CD4-positive, alpha-beta T cell (primary cell): ENCODE data around the gene SMYD3. TPM values are rescaled to one million over a fixed set of nuclear protein-coding genes. Genes with fewer than 3 reads are reported as not detected.

Source experiments
- ATAC-seq: fragments of 200-7000 bp; cut with Tn5 transposase; one replicate; pipeline ENCODE4 v1.10.0; 2022; ENCODE audit warnings: mild to moderate bottlenecking; ENCODE audit not compliant: poor library complexity
- CTCF ChIA-PET: fragments of 350-600 bp; sonication (Branson Sonifier 250); formaldehyde crosslinking; loops from one replicate; lab custom pipeline; 2021; ENCODE audit warnings: antibody characterized with exemption, inconsistent platforms; lab: Charles Lee
- POLR2A ChIA-PET: fragments of 350-600 bp; sonication (Branson Sonifier 250); formaldehyde crosslinking; loops from one replicate; lab custom pipeline; 2021; ENCODE audit warnings: antibody characterized with exemption, inconsistent platforms; lab: Charles Lee
- DNase-seq, 14 experiments: peaks; one replicate each; pipeline ENCODE4 v3.0.0-alpha.2; 2013 to 2020; ENCODE audit warnings: mixed read lengths in 2 of 14
- H3K27ac ChIP-seq, 2 donors: one replicate each; pipeline versions ENCODE4 v1.5.1 to v1.7.0; 2013; ENCODE audit warnings: low read length in 2 of 2, low read depth in 1 of 2, mild to moderate bottlenecking in 1 of 2
- H3K27me3 ChIP-seq, 2 experiments: 1 replicate in 1 of 2; 2 replicates in 1 of 2; pipeline versions ENCODE4 v1.6.1 to v1.7.0; 2013; ENCODE audit warnings: low read length in 2 of 2, control low read depth in 1 of 2, mild to moderate bottlenecking in 1 of 2, moderate library complexity in 1 of 2; ENCODE audit not compliant: insufficient read depth in 2 of 2, control insufficient read depth in 1 of 2
- H3K36me3 ChIP-seq: one replicate; pipeline ENCODE4 v1.6.1; 2013; ENCODE audit warnings: low read length, control low read depth; ENCODE audit not compliant: insufficient read depth
- H3K4me1 ChIP-seq: one replicate; pipeline ENCODE4 v1.6.1; 2013; ENCODE audit warnings: low read length, control low read depth; ENCODE audit not compliant: insufficient read depth
- H3K4me3 ChIP-seq: one replicate; pipeline ENCODE4 v1.5.1; 2013; ENCODE audit warnings: mild to moderate bottlenecking, low read length, moderate library complexity
- H3K9me3 ChIP-seq, 2 experiments: 1 replicate in 1 of 2; 2 replicates in 1 of 2; pipeline versions ENCODE4 v1.6.1 to v1.7.0; 2013; ENCODE audit warnings: low read length in 2 of 2, mild to moderate bottlenecking in 2 of 2, control low read depth in 1 of 2, moderate library complexity in 1 of 2; ENCODE audit not compliant: control insufficient read depth in 1 of 2, insufficient read depth in 1 of 2
- H3K27ac Mint-ChIP-seq: one replicate; pipeline ENCODE4 v1.8.0; 2020; ENCODE audit warnings: mixed read lengths
- H3K27me3 Mint-ChIP-seq: one replicate; pipeline ENCODE4 v1.8.0; 2021; ENCODE audit warnings: mixed read lengths
- H3K36me3 Mint-ChIP-seq: one replicate; pipeline ENCODE4 v1.8.0; 2021; ENCODE audit warnings: low read depth, mixed read lengths
- H3K4me1 Mint-ChIP-seq: one replicate; pipeline ENCODE4 v1.8.0; 2021; ENCODE audit warnings: low read depth, mixed read lengths
- H3K4me3 Mint-ChIP-seq: one replicate; pipeline ENCODE4 v1.8.0; 2020; ENCODE audit warnings: mild to moderate bottlenecking, mixed read lengths
- H3K9me3 Mint-ChIP-seq: one replicate; pipeline ENCODE4 v1.8.0; 2020; ENCODE audit warnings: mixed read lengths
- intact Hi-C, 2 experiments: fragments of 100-400 bp; cut with DNase I in 1 of 2; cut with micrococcal nuclease in 1 of 2; formaldehyde crosslinking; loops; one replicate each; pipeline versions ENCODE4 v1.15.1 to v1.9.0; 2023 to 2025; cut with DNase I, micrococcal nuclease
- total RNA-seq, 174 experiments: library from RNA in 2 of 174; stranded (reverse) in 2 of 174; gene quantifications; one replicate each; pipeline ENCODE4 v1.2.3 and lab custom pipeline; 2021 to 2026
- TF ChIP-seq, protein P1 (sequence below): fragments of 200-600 bp; IDR thresholded peaks from one replicate; pipeline ENCODE4 v1.8.0; 2022; ENCODE audit warnings: antibody characterized with exemption, mild to moderate bottlenecking

The SMYD3 gene
- total RNA-seq, 2 experiments from 2014 or later, result 18.8 to 19.6 TPM

DNA sequence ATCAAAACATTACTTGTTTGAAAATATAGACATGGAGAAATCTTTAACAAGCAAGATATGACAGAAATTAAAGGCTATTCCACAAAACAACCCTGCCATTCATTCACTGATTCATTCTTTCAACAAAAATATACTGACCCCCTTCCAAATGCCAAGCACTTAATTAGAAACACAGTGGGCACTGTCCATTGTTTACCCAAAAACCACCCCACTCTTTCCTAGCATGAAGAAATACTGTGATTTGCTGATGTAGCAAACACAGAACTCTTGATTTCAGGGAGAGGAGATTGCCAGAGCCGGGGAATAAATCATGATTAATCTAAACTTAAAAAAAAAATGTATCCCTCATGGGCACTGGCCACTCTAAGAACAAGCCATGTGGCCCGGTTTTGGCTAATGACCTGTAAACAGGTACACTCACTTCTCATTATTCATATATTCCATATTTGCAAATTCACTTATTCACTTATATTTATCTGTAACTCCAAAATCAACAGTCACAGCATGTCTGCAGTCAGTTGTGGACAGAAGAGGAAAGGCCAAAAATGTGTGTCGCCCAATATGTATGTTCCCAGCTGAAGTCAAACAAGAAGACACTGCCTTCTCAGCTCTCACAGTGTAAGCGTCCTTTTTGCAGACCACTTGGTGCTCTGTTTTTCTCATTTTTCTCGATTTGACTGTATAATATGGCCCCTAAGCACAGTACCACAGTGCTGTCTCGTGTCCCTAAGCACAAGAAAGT, 133.1 kb downstream of the SMYD3 start:
- Histone ChIP-seq H3K4me3 (no peak overlapping the region), H3K4me1 (no peaks in the 10 kb centered on the region), H3K36me3 (no peaks in the 10 kb centered on the region), H3K27me3 (no peaks in the 10 kb centered on the region), H3K27ac (no peak overlapping the region), H3K9me3 (no peaks in the 10 kb centered on the region)
- CTCF ChIA-PET, result no interaction called here
- DNase-seq (no peak), ATAC-seq (no peak)
- no peaks in the 10 kb centered on the region for H3K4me1 Mint-ChIP-seq
- peaks cover 5% of the 10 kb centered on the region for H3K36me3 Mint-ChIP-seq
- no peaks in the 10 kb centered on the region for H3K27me3 Mint-ChIP-seq
- POLR2A ChIA-PET, result no interaction called here
- intact Hi-C loops, result no loop called here
- H3K9me3 Mint-ChIP-seq, result no peaks in the 10 kb centered on the region
- TF ChIP-seq, protein P1, sequence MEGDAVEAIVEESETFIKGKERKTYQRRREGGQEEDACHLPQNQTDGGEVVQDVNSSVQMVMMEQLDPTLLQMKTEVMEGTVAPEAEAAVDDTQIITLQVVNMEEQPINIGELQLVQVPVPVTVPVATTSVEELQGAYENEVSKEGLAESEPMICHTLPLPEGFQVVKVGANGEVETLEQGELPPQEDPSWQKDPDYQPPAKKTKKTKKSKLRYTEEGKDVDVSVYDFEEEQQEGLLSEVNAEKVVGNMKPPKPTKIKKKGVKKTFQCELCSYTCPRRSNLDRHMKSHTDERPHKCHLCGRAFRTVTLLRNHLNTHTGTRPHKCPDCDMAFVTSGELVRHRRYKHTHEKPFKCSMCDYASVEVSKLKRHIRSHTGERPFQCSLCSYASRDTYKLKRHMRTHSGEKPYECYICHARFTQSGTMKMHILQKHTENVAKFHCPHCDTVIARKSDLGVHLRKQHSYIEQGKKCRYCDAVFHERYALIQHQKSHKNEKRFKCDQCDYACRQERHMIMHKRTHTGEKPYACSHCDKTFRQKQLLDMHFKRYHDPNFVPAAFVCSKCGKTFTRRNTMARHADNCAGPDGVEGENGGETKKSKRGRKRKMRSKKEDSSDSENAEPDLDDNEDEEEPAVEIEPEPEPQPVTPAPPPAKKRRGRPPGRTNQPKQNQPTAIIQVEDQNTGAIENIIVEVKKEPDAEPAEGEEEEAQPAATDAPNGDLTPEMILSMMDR, result no peak
- no peak overlapping the region for H3K4me3 Mint-ChIP-seq
- H3K27ac Mint-ChIP-seq, result no peak overlapping the region

DNA sequence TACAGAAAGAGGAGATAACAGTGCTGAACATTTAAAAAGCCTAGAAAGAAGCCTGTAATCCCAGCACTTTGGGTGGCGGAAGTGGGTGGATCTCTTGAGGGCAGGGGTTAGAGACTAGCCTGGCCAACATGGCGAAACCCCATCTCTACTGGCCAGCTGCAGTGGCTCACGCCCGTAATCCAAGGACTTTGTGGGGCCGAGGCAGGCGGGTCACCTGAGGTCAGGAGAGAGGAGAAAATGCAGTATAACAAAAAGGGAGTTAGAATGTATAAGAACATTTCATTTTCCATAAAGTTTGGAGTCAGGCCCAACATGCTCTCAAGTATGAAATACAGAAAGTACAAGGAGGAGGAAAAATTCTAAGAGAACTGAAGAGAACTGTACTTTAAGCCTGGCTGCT, 134.5 kb downstream of the SMYD3 start:
- Mint-ChIP-seq H3K4me1 (no peaks in the 10 kb centered on the region), H3K27ac (no peak overlapping the region), H3K36me3 (peaks cover 14% of the 10 kb centered on the region), H3K4me3 (no peak overlapping the region), H3K9me3 (no peaks in the 10 kb centered on the region), H3K27me3 (no peaks in the 10 kb centered on the region)
- ATAC-seq, result no peak
- no peak overlapping the region for H3K27ac ChIP-seq
- no peak overlapping the region for H3K4me3 ChIP-seq
- H3K4me1 ChIP-seq, result no peaks in the 10 kb centered on the region
- no peaks in the 10 kb centered on the region for H3K9me3 ChIP-seq
- no peak for DNase-seq
- H3K27me3 ChIP-seq, result no peaks in the 10 kb centered on the region
- intact Hi-C loops, result no loop called here
- no peaks in the 10 kb centered on the region for H3K36me3 ChIP-seq
- TF ChIP-seq, protein P1, result no peak
- CTCF ChIA-PET, result no interaction called here
- POLR2A ChIA-PET, result no interaction called here

- no peak overlapping the region for H3K27ac Mint-ChIP-seq
- peaks cover 26% of the 10 kb centered on the region for H3K36me3 Mint-ChIP-seq
- TF ChIP-seq, protein P1, result no peak
- Histone ChIP-seq H3K4me1 (no peaks in the 10 kb centered on the region), H3K4me3 (no peak overlapping the region), H3K27ac (no peak overlapping the region), H3K27me3 (no peaks in the 10 kb centered on the region), H3K36me3 (no peaks in the 10 kb centered on the region), H3K9me3 (peaks cover 0 to 3% of the 10 kb centered on the region in 2 experiments)
- DNase-seq (no peak), ATAC-seq (no peak)
- POLR2A ChIA-PET, result no interaction called here
- no peak overlapping the region for H3K4me3 Mint-ChIP-seq
- intact Hi-C loops, result no loop called here
- no peaks in the 10 kb centered on the region for H3K27me3 Mint-ChIP-seq
- CTCF ChIA-PET, result interaction anchor here (0.9 kb wide), 1 partner anchor 47 kb away, joined by 4 read pairs; no protein-coding TSS in a partner anchor
- no peaks in the 10 kb centered on the region for H3K9me3 Mint-ChIP-seq
- peaks cover 7% of the 10 kb centered on the region for H3K4me1 Mint-ChIP-seq
Observed at GRCh38 chr1:246367041-246367440, 140.0 kb downstream of the SMYD3 start.
